HCT116 (cell line): ENCODE results near the gene NEURL4.

Experiments
- ELF1 ChIP-seq: IDR thresholded peaks from 2 replicates; pipeline ENCODE4 v1.6.1; 2012; ENCODE audit warnings: low read depth, borderline replicate concordance
- EZH2 ChIP-seq: fragments of 200-600 bp; sonication (generic); IDR thresholded peaks from 2 replicates; pipeline ENCODE4 v1.6.1; 2017; ENCODE audit warnings: antibody characterized with exemption, mixed run types
- JUND ChIP-seq: IDR thresholded peaks from 2 replicates; pipeline ENCODE4 v1.6.1; 2012
- POLR2A ChIP-seq: IDR thresholded peaks from 2 replicates; pipeline ENCODE4 v1.7.0; 2011; ENCODE audit warnings: borderline replicate concordance; ENCODE audit not compliant: insufficient read depth, insufficient read length; ENCODE audit errors: extremely low read depth
- POLR2AphosphoS5 ChIP-seq: IDR thresholded peaks from 2 replicates; pipeline ENCODE4 v1.6.1; 2011; ENCODE audit warnings: mild to moderate bottlenecking, low read depth, low read length, moderate library complexity
- RAD21 ChIP-seq: IDR thresholded peaks from 2 replicates; pipeline ENCODE4 v1.6.1; 2012; ENCODE audit warnings: low read depth, mild to moderate bottlenecking
- SIN3A ChIP-seq: IDR thresholded peaks from 2 replicates; pipeline ENCODE4 v1.6.1; 2012; ENCODE audit warnings: low read depth
- YY1 ChIP-seq: IDR thresholded peaks from 2 replicates; pipeline ENCODE4 v1.6.1; 2011; ENCODE audit warnings: low read length, low read depth, moderate library complexity, mild to moderate bottlenecking; ENCODE audit not compliant: insufficient replicate concordance; ENCODE audit errors: extremely low read depth
- ZFX ChIP-seq: fragments of 450-650 bp; IDR thresholded peaks from 2 replicates; pipeline ENCODE4 v1.6.1; 2017
- TF ChIP-seq, protein P1 (sequence below), 3 experiments: fragments of 200-600 bp in 1 of 3; sonication (generic) in 1 of 3; IDR thresholded peaks in 2 of 3; conservative IDR thresholded peaks in 1 of 3; 2 replicates each; pipeline ENCODE4 v1.5.1; 2012 to 2017; ENCODE audit warnings: low read depth in 2 of 3, low read length in 2 of 3, antibody characterized with exemption in 1 of 3, borderline replicate concordance in 1 of 3, control low read depth in 1 of 3, mild to moderate bottlenecking in 1 of 3, mixed read lengths in 1 of 3, mixed run types in 1 of 3, moderate library complexity in 1 of 3; ENCODE audit not compliant: insufficient read depth in 1 of 3
- TF ChIP-seq, protein P2 (sequence below): IDR thresholded peaks from 2 replicates; pipeline ENCODE4 v1.6.1; 2012; ENCODE audit warnings: low read depth

DNA sequence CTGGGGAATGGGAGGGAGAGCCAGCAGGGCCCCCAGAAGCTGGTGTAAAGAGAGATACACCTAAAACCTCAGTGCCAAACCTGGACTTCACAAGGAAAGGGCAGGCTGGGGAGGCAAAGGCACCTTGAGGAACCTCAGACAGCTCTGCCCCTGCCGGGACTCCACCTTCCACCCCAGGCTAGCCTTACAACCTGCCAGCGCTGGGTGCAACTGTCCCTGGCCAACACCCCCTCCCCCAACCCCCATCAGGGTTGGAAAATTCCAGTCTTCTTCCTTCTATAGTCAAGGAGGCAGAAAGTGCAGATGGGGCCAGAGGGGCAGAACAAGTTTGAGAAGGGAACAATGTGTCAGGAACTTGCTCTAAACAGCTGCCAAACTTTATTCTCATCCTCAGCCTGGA lies 36.9 kb downstream of the NEURL4 start:
- TF ChIP-seq POLR2AphosphoS5 = no peak
- no peak for TF ChIP-seq ZFX
- TF ChIP-seq, protein P1, sequence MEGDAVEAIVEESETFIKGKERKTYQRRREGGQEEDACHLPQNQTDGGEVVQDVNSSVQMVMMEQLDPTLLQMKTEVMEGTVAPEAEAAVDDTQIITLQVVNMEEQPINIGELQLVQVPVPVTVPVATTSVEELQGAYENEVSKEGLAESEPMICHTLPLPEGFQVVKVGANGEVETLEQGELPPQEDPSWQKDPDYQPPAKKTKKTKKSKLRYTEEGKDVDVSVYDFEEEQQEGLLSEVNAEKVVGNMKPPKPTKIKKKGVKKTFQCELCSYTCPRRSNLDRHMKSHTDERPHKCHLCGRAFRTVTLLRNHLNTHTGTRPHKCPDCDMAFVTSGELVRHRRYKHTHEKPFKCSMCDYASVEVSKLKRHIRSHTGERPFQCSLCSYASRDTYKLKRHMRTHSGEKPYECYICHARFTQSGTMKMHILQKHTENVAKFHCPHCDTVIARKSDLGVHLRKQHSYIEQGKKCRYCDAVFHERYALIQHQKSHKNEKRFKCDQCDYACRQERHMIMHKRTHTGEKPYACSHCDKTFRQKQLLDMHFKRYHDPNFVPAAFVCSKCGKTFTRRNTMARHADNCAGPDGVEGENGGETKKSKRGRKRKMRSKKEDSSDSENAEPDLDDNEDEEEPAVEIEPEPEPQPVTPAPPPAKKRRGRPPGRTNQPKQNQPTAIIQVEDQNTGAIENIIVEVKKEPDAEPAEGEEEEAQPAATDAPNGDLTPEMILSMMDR (IDR thresholded peaks at IDR 0.05 in 2 of 3, conservative IDR thresholded peaks at IDR 0.05 in 1 of 3; ENCODE audit: borderline replicate concordance in 1 of 3, insufficient read depth in 1 of 3, low read depth in 2 of 3, low read length in 2 of 3) = no peak
- no peak for TF ChIP-seq EZH2
- TF ChIP-seq, protein P2, sequence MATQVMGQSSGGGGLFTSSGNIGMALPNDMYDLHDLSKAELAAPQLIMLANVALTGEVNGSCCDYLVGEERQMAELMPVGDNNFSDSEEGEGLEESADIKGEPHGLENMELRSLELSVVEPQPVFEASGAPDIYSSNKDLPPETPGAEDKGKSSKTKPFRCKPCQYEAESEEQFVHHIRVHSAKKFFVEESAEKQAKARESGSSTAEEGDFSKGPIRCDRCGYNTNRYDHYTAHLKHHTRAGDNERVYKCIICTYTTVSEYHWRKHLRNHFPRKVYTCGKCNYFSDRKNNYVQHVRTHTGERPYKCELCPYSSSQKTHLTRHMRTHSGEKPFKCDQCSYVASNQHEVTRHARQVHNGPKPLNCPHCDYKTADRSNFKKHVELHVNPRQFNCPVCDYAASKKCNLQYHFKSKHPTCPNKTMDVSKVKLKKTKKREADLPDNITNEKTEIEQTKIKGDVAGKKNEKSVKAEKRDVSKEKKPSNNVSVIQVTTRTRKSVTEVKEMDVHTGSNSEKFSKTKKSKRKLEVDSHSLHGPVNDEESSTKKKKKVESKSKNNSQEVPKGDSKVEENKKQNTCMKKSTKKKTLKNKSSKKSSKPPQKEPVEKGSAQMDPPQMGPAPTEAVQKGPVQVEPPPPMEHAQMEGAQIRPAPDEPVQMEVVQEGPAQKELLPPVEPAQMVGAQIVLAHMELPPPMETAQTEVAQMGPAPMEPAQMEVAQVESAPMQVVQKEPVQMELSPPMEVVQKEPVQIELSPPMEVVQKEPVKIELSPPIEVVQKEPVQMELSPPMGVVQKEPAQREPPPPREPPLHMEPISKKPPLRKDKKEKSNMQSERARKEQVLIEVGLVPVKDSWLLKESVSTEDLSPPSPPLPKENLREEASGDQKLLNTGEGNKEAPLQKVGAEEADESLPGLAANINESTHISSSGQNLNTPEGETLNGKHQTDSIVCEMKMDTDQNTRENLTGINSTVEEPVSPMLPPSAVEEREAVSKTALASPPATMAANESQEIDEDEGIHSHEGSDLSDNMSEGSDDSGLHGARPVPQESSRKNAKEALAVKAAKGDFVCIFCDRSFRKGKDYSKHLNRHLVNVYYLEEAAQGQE = no peak
- TF ChIP-seq POLR2A = no peak
- TF ChIP-seq YY1 = no peak
- no peak for TF ChIP-seq SIN3A
- TF ChIP-seq ELF1 = no peak
- no peak for TF ChIP-seq JUND
- no peak for TF ChIP-seq RAD21
